Liver (tissue), 9 donors: ENCODE results near the gene NCOA4. TPM values are rescaled to one million over a fixed set of nuclear protein-coding genes. Genes with fewer than 3 reads are reported as not detected.

ENCODE experiments used
- DNase-seq: peaks from one replicate; pipeline ENCODE4 v3.0.0-alpha.2; 2017; ENCODE audit warnings: low spot score
- H3K27ac ChIP-seq, 2 donors: one replicate each; pipeline ENCODE4 v1.7.0; 2013; ENCODE audit warnings: inconsistent platforms in 2 of 2, low read length in 2 of 2, control low read depth in 1 of 2, low read depth in 1 of 2, mild to moderate bottlenecking in 1 of 2
- H3K27me3 ChIP-seq, 4 donors: one replicate each; pipeline versions ENCODE4 v1.6.1 to v1.7.0; 2013; ENCODE audit warnings: low read length in 3 of 4, inconsistent platforms in 1 of 4, mild to moderate bottlenecking in 1 of 4, moderate library complexity in 1 of 4; ENCODE audit not compliant: control insufficient read depth in 4 of 4, insufficient read depth in 4 of 4
- H3K36me3 ChIP-seq, 4 donors: one replicate each; pipeline versions ENCODE4 v1.6.1 to v1.7.0; 2013; ENCODE audit warnings: low read length in 3 of 4, mild to moderate bottlenecking in 3 of 4, low read depth in 1 of 4, moderate library complexity in 1 of 4; ENCODE audit not compliant: control insufficient read depth in 4 of 4, insufficient read depth in 3 of 4
- H3K4me1 ChIP-seq, 4 donors: one replicate each; pipeline versions ENCODE4 v1.6.1 to v1.7.0; 2013; ENCODE audit warnings: low read length in 3 of 4, mild to moderate bottlenecking in 3 of 4, moderate library complexity in 1 of 4; ENCODE audit not compliant: control insufficient read depth in 4 of 4, insufficient read depth in 4 of 4
- H3K4me3 ChIP-seq, 3 donors: one replicate each; pipeline versions ENCODE4 v1.6.1 to v1.7.0; 2013; ENCODE audit warnings: low read length in 3 of 3, control low read depth in 1 of 3, low read depth in 1 of 3, mild to moderate bottlenecking in 1 of 3
- H3K9ac ChIP-seq, 2 donors: one replicate each; pipeline ENCODE4 v1.7.0; 2013; ENCODE audit warnings: low read length in 2 of 2, mild to moderate bottlenecking in 2 of 2, moderate library complexity in 2 of 2, control low read depth in 1 of 2, low read depth in 1 of 2
- H3K9me3 ChIP-seq, 4 donors: one replicate each; pipeline versions ENCODE4 v1.6.1 to v1.7.0; 2013; ENCODE audit warnings: low read length in 3 of 4; ENCODE audit not compliant: control insufficient read depth in 4 of 4
- EGR1 ChIP-seq, 2 donors: IDR thresholded peaks; 2 replicates each; pipeline ENCODE4 v1.6.1; 2016 to 2018; ENCODE audit warnings: antibody characterized with exemption in 2 of 2, low read depth in 2 of 2
- FOXA1 ChIP-seq: IDR thresholded peaks from 2 replicates; pipeline ENCODE4 v1.6.1; 2016; ENCODE audit warnings: antibody characterized with exemption
- FOXA2 ChIP-seq: IDR thresholded peaks from 2 replicates; pipeline ENCODE4 v1.6.1; 2016; ENCODE audit warnings: antibody characterized with exemption
- GABPA ChIP-seq, 2 donors: IDR thresholded peaks in 1 of 2; conservative IDR thresholded peaks in 1 of 2; 2 replicates each; pipeline ENCODE4 v1.6.1; 2016; ENCODE audit warnings: antibody characterized with exemption in 2 of 2, mild to moderate bottlenecking in 1 of 2, moderate library complexity in 1 of 2
- HNF4A ChIP-seq, 2 donors: conservative IDR thresholded peaks; 2 replicates each; pipeline ENCODE4 v1.6.1; 2016; ENCODE audit warnings: antibody characterized with exemption in 2 of 2, mild to moderate bottlenecking in 2 of 2
- JUND ChIP-seq, 2 donors: IDR thresholded peaks; 2 replicates each; pipeline ENCODE4 v1.6.1; 2016; ENCODE audit warnings: antibody characterized with exemption in 2 of 2
- NR2F2 ChIP-seq: IDR thresholded peaks from 2 replicates; pipeline ENCODE4 v1.6.1; 2016; ENCODE audit warnings: antibody characterized with exemption
- RAD21 ChIP-seq, 2 donors: IDR thresholded peaks; 2 replicates each; pipeline ENCODE4 v1.6.1; 2016; ENCODE audit warnings: antibody characterized with exemption in 2 of 2, mild to moderate bottlenecking in 2 of 2
- RXRA ChIP-seq, 2 donors: IDR thresholded peaks; 2 replicates each; pipeline ENCODE4 v1.6.1; 2017 to 2018; ENCODE audit warnings: antibody characterized with exemption in 2 of 2, mild to moderate bottlenecking in 1 of 2
- SP1 ChIP-seq: IDR thresholded peaks from 2 replicates; pipeline ENCODE4 v1.6.1; 2018; ENCODE audit warnings: antibody characterized with exemption, mild to moderate bottlenecking
- YY1 ChIP-seq: IDR thresholded peaks from 2 replicates; pipeline ENCODE4 v1.6.1; 2016; ENCODE audit warnings: antibody characterized with exemption, mild to moderate bottlenecking
- WGBS: extraction: QIAGEN DNeasy Blood & Tissue Kit; methylation state at CpG from one replicate; pipeline ENCODE4 v1.1.7; 2013; 5-methylcytosine and 5-hydroxymethylcytosine counted together
- polyA plus RNA-seq, 2 donors: library from polyadenylated mRNA; stranded (reverse) in 1 of 2; unstranded in 1 of 2; fragments of 200-250 nt in 1 of 2; fragments of >200 nt in 1 of 2; fragmentation: Nextera tagmentation in 1 of 2; extraction: Ambion mirVana in 1 of 2; gene quantifications; one replicate each; pipeline versions ENCODE4 v1.2.1 to v1.2.3, GENCODE V29; 2013 to 2015
- total RNA-seq, 2 donors: library from RNA; depleted of rRNA; stranded (reverse); fragments of >200 nt; gene quantifications; one replicate each; pipeline ENCODE4 v1.2.3, GENCODE V29; 2014
- TF ChIP-seq, protein P1 (sequence below): IDR thresholded peaks from 2 replicates; pipeline ENCODE4 v1.6.1; 2016; ENCODE audit warnings: antibody characterized with exemption, mild to moderate bottlenecking
- TF ChIP-seq, protein P2 (sequence below): IDR thresholded peaks from 2 replicates; pipeline ENCODE4 v1.6.1; 2016; ENCODE audit warnings: antibody characterized with exemption
- TF ChIP-seq, protein P3 (sequence below): IDR thresholded peaks from 2 replicates; pipeline ENCODE4 v1.6.1; 2016; ENCODE audit warnings: antibody characterized with exemption
- TF ChIP-seq, protein P4 (sequence below): fragments of 150-350 bp; IDR thresholded peaks from 2 replicates; pipeline ENCODE4 v1.5.1; 2017; ENCODE audit warnings: improper control_type of control experiment, low read depth, low read length; ENCODE audit not compliant: missing input control
- TF ChIP-seq, protein P5 (sequence below): IDR thresholded peaks from 2 replicates; pipeline ENCODE4 v1.6.1; 2016; ENCODE audit warnings: antibody characterized with exemption
- donor health status: healthy.
- donor health status: healthy.
- donor health status: healthy.
- donor health status: healthy.
- donor health status: healthy.

Gene NCOA4
- total and polyA plus RNA-seq, 4 donors: 71.9 to 746 (median 168) TPM

GRCh38 chr10:46040004-46040403 lies 9.6 kb upstream of the NCOA4 start:
- no peaks in the 10 kb centered on the region for H3K9me3 ChIP-seq
- WGBS: 86% methylated on average over 3 of the region's 3 CpGs
- no peak overlapping the region for H3K4me3 ChIP-seq
- no peaks in the 10 kb centered on the region for H3K36me3 ChIP-seq
- H3K27ac ChIP-seq: no peak overlapping the region
- no peak overlapping the region for H3K9ac ChIP-seq
- H3K27me3 ChIP-seq: no peaks in the 10 kb centered on the region
- peaks cover 0 to 7% (median 3%) of the 10 kb centered on the region in 4 donors for H3K4me1 ChIP-seq
- TF ChIP-seq, protein P1, sequence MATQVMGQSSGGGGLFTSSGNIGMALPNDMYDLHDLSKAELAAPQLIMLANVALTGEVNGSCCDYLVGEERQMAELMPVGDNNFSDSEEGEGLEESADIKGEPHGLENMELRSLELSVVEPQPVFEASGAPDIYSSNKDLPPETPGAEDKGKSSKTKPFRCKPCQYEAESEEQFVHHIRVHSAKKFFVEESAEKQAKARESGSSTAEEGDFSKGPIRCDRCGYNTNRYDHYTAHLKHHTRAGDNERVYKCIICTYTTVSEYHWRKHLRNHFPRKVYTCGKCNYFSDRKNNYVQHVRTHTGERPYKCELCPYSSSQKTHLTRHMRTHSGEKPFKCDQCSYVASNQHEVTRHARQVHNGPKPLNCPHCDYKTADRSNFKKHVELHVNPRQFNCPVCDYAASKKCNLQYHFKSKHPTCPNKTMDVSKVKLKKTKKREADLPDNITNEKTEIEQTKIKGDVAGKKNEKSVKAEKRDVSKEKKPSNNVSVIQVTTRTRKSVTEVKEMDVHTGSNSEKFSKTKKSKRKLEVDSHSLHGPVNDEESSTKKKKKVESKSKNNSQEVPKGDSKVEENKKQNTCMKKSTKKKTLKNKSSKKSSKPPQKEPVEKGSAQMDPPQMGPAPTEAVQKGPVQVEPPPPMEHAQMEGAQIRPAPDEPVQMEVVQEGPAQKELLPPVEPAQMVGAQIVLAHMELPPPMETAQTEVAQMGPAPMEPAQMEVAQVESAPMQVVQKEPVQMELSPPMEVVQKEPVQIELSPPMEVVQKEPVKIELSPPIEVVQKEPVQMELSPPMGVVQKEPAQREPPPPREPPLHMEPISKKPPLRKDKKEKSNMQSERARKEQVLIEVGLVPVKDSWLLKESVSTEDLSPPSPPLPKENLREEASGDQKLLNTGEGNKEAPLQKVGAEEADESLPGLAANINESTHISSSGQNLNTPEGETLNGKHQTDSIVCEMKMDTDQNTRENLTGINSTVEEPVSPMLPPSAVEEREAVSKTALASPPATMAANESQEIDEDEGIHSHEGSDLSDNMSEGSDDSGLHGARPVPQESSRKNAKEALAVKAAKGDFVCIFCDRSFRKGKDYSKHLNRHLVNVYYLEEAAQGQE: no peak
- TF ChIP-seq YY1 (no peak), SP1 (no peak), FOXA2 (no peak), RXRA (IDR thresholded peaks at IDR 0.05) (no peak)
- TF ChIP-seq, protein P2, sequence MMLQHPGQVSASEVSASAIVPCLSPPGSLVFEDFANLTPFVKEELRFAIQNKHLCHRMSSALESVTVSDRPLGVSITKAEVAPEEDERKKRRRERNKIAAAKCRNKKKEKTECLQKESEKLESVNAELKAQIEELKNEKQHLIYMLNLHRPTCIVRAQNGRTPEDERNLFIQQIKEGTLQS: no peak
- no peak for DNase-seq

- Histone ChIP-seq H3K27ac (no peak overlapping the region), H3K27me3 (no peaks in the 10 kb centered on the region), H3K4me3 (no peak overlapping the region), H3K9me3 (no peaks in the 10 kb centered on the region), H3K4me1 (peaks cover 2 to 12% (median 7%) of the 10 kb centered on the region in 4 donors), H3K9ac (no peak overlapping the region), H3K36me3 (no peaks in the 10 kb centered on the region)
- 95% methylated on average over 8 of the region's 8 CpGs for WGBS
- DNase-seq: no peak
- TF ChIP-seq FOXA1 (no peak), GABPA (IDR thresholded peaks at IDR 0.05 in 1 of 2, conservative IDR thresholded peaks at IDR 0.05 in 1 of 2) (no peak)
- TF ChIP-seq, protein P3, sequence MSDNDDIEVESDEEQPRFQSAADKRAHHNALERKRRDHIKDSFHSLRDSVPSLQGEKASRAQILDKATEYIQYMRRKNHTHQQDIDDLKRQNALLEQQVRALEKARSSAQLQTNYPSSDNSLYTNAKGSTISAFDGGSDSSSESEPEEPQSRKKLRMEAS: no peak
Measured at GRCh38 chr10:46037107-46037825, 6.8 kb upstream of the NCOA4 start.

- Histone ChIP-seq H3K27ac (peak overlapping the region; percentile 46 to 58), H3K36me3 (no peaks in the 10 kb centered on the region), H3K4me3 (no peak overlapping the region), H3K9me3 (no peaks in the 10 kb centered on the region), H3K27me3 (no peaks in the 10 kb centered on the region), H3K4me1 (peaks cover 7 to 23% (median 10%) of the 10 kb centered on the region in 4 donors), H3K9ac (no peak overlapping the region)
- WGBS: 53% methylated on average over 8 of the region's 8 CpGs
- no peak for DNase-seq
- TF ChIP-seq JUND (IDR thresholded peaks at IDR 0.05) (peak in 1 of 2 donors; percentile 7), YY1 (peak; percentile 50), RXRA (IDR thresholded peaks at IDR 0.05) (peak in 1 of 2 donors; percentile 43), FOXA2 (no peak), HNF4A (conservative IDR thresholded peaks at IDR 0.05) (peak in 1 of 2 donors; percentile 54), SP1 (no peak), RAD21 (IDR thresholded peaks at IDR 0.05) (peak in 1 of 2 donors; percentile 38), NR2F2 (no peak), EGR1 (IDR thresholded peaks at IDR 0.05; ENCODE audit: low read depth in 2 of 2) (no peak)
- TF ChIP-seq, protein P4, sequence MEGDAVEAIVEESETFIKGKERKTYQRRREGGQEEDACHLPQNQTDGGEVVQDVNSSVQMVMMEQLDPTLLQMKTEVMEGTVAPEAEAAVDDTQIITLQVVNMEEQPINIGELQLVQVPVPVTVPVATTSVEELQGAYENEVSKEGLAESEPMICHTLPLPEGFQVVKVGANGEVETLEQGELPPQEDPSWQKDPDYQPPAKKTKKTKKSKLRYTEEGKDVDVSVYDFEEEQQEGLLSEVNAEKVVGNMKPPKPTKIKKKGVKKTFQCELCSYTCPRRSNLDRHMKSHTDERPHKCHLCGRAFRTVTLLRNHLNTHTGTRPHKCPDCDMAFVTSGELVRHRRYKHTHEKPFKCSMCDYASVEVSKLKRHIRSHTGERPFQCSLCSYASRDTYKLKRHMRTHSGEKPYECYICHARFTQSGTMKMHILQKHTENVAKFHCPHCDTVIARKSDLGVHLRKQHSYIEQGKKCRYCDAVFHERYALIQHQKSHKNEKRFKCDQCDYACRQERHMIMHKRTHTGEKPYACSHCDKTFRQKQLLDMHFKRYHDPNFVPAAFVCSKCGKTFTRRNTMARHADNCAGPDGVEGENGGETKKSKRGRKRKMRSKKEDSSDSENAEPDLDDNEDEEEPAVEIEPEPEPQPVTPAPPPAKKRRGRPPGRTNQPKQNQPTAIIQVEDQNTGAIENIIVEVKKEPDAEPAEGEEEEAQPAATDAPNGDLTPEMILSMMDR: no peak
- TF ChIP-seq, protein P2: no peak
- TF ChIP-seq, protein P5, sequence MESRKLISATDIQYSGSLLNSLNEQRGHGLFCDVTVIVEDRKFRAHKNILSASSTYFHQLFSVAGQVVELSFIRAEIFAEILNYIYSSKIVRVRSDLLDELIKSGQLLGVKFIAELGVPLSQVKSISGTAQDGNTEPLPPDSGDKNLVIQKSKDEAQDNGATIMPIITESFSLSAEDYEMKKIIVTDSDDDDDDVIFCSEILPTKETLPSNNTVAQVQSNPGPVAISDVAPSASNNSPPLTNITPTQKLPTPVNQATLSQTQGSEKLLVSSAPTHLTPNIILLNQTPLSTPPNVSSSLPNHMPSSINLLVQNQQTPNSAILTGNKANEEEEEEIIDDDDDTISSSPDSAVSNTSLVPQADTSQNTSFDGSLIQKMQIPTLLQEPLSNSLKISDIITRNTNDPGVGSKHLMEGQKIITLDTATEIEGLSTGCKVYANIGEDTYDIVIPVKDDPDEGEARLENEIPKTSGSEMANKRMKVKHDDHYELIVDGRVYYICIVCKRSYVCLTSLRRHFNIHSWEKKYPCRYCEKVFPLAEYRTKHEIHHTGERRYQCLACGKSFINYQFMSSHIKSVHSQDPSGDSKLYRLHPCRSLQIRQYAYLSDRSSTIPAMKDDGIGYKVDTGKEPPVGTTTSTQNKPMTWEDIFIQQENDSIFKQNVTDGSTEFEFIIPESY: no peak
- TF ChIP-seq, protein P3: peak; percentile 27
Measured at GRCh38 chr10:46035923-46036849, 5.8 kb upstream of the NCOA4 start.
